GM19455 (cell line): ENCODE measurements around the gene ZNF138.
"Not testable (repeated sequence)": the region's sequence is repeated elsewhere in the genome, so short reads cannot be mapped to it uniquely, and the experiment has no call there.

Experiments used
- ATAC-seq: cut with Tn5 transposase; IDR thresholded peaks from one replicate; pipeline ENCODE4 v1.9.1; 2021; ENCODE audit not compliant: unreplicated experiment

The ZNF138 gene

DNA sequence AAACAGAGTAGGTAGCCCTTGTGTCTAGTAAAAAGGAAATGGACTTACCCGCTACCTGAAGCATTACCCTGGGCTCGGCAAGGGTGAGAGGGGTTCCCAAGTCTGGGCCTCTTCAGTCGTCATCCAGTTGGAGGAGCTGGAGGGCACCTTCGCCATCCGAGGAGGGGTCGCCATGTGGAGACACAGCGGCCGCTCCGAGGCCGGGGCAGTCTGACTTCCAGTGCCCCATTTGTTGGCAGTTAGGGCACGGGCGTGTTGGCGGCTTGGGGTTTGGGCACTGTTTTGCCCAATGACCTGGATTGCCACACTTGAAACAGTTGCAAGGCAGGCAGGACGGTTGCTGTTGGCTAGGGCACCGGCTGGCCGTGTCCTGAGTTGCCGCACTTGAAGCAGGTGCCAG lies 43.8 kb downstream of the ZNF138 start:
- ATAC-seq, result not testable (repeated sequence)

GRCh38 chr7:64838691-64839090 lies 44.5 kb downstream of the ZNF138 start:
- no peak for ATAC-seq

GRCh38 chr7:64839910-64840309 lies 45.7 kb downstream of the ZNF138 start:
- ATAC-seq, result no peak

- no peak for ATAC-seq
Measured at GRCh38 chr7:64849250-64849923, 55.2 kb downstream of the ZNF138 start.

DNA sequence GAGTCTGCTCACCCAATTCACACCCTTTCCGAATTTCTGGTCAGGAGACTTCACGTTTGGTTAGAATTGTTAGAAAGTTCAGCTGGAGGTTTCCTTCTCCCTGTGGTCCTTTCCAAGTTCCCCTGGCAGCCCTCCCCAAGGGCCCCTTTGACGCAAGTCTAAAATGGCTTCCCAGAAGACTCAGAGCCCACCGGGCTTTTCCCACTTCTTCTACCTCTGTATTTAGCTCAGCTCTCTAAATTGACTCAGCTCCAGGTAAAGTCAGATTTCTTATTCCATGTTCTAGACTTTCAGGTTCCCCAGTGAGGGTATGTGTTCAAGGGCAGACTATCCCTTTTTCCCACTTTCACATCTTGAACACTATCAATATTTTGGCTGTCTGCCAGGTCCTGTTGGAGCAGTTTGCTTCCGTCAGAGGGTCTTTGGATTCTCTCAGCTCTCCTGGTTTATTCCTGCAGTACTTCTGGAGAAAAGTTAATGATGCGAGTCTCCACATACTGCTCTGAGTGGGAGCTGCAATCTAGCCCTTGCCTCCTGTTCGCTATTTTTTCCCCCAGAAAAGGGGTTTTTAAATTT lies 55.8 kb downstream of the ZNF138 start:
- no peak for ATAC-seq

DNA sequence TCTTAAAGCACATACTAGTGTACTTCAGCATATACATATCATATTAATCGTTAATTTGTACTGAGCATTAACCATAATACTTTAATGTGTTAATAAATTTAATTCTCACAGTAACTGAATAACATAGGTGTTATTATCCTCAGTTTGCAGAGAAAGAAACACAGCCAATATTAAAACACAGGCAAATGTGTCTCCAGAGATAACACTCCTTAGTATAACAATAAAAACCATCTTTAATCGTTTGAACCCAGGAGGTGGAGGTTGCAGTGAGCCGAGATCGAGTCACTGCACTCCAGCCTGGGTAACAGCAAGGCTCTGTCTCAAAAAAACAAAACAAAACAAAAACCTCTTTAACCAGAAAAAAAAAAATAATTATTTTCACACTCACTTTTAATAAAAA lies 59.5 kb downstream of the ZNF138 start:
- ATAC-seq, result no peak

DNA sequence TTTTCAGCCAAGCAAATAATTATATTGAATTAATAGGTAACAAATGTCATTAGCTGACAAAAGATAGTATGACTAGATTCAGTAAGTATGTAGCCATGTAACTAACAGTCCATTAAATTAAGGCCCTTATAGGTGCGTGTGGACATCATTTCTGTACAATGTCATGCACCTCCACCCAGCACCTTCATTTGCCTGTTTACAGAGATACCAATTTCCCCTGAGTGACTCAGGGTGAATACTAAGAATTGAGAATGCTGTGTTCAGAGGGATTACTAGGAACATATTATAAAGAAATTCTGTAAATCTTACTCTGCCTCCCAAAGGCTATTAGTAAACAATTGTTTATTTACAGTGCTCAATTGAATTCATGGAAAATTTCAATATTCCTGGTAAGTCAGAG lies 60.7 kb downstream of the ZNF138 start:
- ATAC-seq, result no peak

- ATAC-seq, result no peak
Measured at GRCh38 chr7:64863021-64863420, 68.8 kb downstream of the ZNF138 start.

GRCh38 chr7:64863530-64863929 lies 69.3 kb downstream of the ZNF138 start:
- not testable (repeated sequence) for ATAC-seq

DNA sequence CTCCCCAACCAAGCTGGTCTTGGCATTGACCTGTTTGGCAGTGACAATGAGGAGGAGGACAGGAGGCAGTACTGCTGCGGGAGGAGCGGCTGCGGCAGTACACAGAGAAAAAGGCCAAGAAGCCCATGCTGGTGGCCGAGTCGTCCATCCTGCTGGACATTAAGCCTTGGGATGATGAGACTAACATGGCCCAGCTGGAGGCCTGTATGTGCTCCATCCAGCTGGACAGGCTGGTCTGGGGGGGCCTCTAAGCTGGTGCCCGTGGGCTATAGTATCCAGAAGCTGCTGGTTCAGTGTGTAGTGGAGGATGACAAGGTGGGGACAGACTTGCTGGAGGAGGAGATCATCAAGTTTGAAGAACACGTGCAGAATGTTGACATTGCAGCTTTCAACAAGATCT lies 69.7 kb downstream of the ZNF138 start:
- no peak for ATAC-seq

- no peak for ATAC-seq
Measured at GRCh38 chr7:64867863-64868440, 73.7 kb downstream of the ZNF138 start.

DNA sequence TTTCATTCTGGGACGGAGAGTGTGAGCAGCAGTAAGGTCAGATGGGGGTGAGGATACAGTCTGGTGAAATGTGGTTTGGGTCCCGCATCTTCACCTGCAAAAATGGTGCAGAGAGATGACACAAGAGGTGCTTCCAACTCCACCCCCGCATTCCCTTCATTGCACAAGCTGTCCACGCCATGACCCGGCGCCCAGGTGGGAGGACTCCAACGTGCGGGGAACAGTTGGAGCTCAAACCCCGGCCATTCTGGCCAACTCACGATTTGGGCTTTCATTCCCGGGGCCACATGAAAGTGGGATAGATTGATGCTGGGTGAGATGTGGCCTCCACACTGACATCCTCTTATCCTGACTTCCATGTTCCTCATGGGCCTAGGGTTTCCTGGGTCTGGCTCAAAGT lies 74.3 kb downstream of the ZNF138 start:
- ATAC-seq, result no peak

DNA sequence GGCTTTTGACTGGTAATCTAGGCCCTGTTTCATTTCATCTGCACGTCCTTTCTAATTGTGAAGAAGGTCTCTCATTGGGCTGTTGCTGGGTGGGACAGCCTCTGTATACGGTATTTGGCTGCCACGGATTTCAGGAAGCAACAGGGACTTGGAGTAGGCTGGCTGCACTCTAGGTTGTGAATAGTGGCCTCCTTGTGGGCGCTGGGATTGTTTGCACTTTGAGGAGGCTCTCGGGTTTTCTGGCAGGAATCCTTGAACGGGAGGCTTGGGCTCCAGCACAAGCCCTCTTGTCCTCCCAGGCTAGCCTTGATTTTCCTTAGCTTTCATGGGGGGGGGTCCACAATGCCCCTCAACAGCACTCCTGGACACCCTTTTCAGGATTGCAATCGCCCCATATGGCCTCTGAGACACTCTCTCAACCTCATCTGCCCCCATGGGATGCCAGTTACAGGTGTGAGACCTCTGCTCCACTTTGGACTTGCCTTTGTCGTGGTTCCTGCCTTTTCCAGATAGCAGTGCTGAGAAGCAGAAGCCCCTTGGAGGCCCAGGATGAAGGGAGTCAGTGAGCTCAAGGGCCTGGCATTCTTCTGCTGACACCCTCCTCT lies 75.0 kb downstream of the ZNF138 start:
- ATAC-seq, result no peak

- ATAC-seq, result no peak
Measured at GRCh38 chr7:64869912-64870562, 75.8 kb downstream of the ZNF138 start.

GRCh38 chr7:64870656-64871055 lies 76.4 kb downstream of the ZNF138 start:
- no peak for ATAC-seq

DNA sequence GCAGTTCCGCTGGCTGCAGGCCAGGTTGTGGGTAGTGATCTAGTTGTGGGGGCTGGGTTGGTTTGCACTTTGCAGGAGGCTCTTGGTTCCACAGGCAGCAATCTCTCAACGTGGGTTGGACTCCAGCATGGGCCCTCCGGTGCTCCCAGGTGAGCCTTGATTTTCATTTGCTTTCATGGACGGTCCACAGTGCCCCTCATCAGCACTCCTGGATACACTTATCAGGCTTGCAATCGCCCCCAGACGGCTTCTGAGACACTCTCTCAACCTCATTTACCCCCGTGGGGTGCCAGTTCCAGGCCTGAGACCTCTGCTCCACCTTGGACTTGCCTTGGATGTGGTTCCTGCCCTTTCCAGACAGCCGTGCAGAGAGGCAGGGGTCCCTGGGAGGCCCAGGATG lies 77.5 kb downstream of the ZNF138 start:
- no peak for ATAC-seq

DNA sequence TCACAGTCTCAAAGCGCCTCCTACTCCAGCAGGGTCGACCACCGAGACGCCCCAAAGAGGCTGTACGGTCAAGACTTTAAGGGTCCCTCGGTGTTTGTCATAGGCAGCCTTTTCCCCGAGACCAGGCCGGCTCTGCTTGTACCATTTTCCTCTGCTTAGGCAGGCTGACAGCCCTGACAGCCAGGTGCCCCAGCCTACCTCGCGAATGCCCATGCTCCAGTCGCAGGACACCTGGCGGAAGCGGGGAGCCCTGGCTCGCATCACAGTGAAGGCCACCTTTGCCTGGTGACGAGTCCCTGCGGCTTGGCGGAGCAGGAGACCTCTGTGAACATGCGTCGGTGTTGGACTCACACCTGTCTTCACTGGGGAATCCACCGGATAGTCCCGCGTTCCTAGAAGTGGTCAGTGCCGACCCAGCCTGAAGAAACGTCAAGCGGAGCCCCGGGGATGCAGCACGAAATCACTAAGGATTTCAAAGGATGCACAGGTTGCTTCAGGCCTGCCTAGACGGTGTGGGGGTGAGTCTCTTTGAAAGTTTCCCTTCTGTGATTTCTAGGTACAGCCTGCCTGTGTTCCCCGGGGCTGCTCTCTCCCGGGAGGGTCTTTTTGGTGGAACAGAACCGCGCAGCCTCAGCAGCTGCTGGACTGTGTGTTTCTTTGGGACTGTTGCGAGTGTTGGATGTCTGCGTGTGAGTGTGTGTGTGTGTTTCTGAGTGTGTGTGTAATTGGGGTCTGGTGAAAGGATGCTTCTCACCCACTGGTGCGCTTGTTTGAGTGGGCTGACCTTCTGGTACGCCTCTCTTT lies 78.3 kb downstream of the ZNF138 start:
- no peak for ATAC-seq

GRCh38 chr7:64873155-64873500 lies 78.9 kb downstream of the ZNF138 start:
- ATAC-seq, result no peak

- ATAC-seq, result no peak
Measured at GRCh38 chr7:64873517-64873916, 79.3 kb downstream of the ZNF138 start.

- ATAC-seq, result no peak
Measured at GRCh38 chr7:64874114-64874513, 79.9 kb downstream of the ZNF138 start.
